ENCODE results near the gene IRX2. TPM values are rescaled to one million over a fixed set of nuclear protein-coding genes. Genes with fewer than 3 reads are reported as not detected.

IRX2 gene
- total and polyA plus RNA-seq, 2 donors (not counting 3 experiments of a cell fraction or from before 2014, with no cell fraction given) = not detected

GRCh38 chr5:2748861-2749513, 2.5 kb downstream of the IRX2 start:
- Histone ChIP-seq H3K27ac (ENCODE audit: insufficient read depth, low read depth, low read length) (no peak overlapping the region), H3K9ac (replicated peaks; ENCODE audit: extremely low read depth, insufficient read depth, low read length) (no peak overlapping the region), H3K4me3 (replicated peaks in 1 of 3; ENCODE audit: insufficient read depth in 1 of 3, low read depth in 1 of 3, low read length in 3 of 3) (no peak overlapping the region), H3K9me3 (replicated peaks; ENCODE audit: control insufficient read depth, insufficient read depth, low read length) (no peaks in the 10 kb centered on the region), H3K36me3 (ENCODE audit: control insufficient read depth in 2 of 2, extremely low read depth in 1 of 2, insufficient read depth in 2 of 2, low read length in 2 of 2) (no peaks in the 10 kb centered on the region), H2AFZ (ENCODE audit: low read depth, low read length) (no peak overlapping the region), H3K9me1 (replicated peaks; ENCODE audit: control insufficient read depth, extremely low read depth, insufficient read depth, low read length) (no peaks in the 10 kb centered on the region), H3K4me1 (ENCODE audit: control insufficient read depth, extremely low read depth, insufficient read depth, low read length) (no peaks in the 10 kb centered on the region), H3K4me2 (ENCODE audit: insufficient read depth, low read length) (no peak overlapping the region), H3K79me2 (ENCODE audit: control insufficient read depth, insufficient read depth, low read length) (no peaks in the 10 kb centered on the region), H3K27me3 (ENCODE audit: control insufficient read depth in 2 of 2, insufficient read depth in 2 of 2, low read length in 2 of 2) (peaks cover 43 to 71% of the 10 kb centered on the region in 2 experiments), H4K20me1 (replicated peaks; ENCODE audit: control insufficient read depth, extremely low read depth, insufficient read depth, low read length) (no peaks in the 10 kb centered on the region)
- no peak for FAIRE-seq
- intact Hi-C loops (cut with micrococcal nuclease) = loop anchor here (10.0 kb wide), 1 partner anchor 846 kb away; the partner anchor contains the start of gene IRX1
- TF ChIP-seq MAX (IDR thresholded peaks at IDR 0.05; ENCODE audit: insufficient read depth, insufficient read length) = no peak
- no peak for TF ChIP-seq JUN (IDR thresholded peaks at IDR 0.05; ENCODE audit: borderline replicate concordance, insufficient read depth, insufficient read length, low read depth)
- peak; percentile 54 for TF ChIP-seq EZH2 (IDR thresholded peaks at IDR 0.05; ENCODE audit: borderline replicate concordance, low read depth, low read length, severe bottlenecking)
- CTCF ChIA-PET = no interaction called here
- no peak for DNase-seq (ENCODE audit: low read depth, low spot score)
- POLR2A ChIA-PET = no interaction called here
- dilution Hi-C loops (cut with MboI; ENCODE audit: extremely low pct_ligation_motif_present, low sequenced_read_pairs) = no loop called here
- BruUV-seq (replicated peaks) = no TSS peak

- dilution Hi-C loops (cut with MboI; ENCODE audit: extremely low pct_ligation_motif_present, low sequenced_read_pairs) = no loop called here
- H3K4me2 ChIP-seq (ENCODE audit: insufficient read depth, low read length) = no peak overlapping the region
Measured at GRCh38 chr5:2748179-2748860, 3.2 kb downstream of the IRX2 start.

More at GRCh38 chr5:2748179-2748860, 3.2 kb downstream of the IRX2 start:
- Histone ChIP-seq H4K20me1 (replicated peaks; ENCODE audit: control insufficient read depth, extremely low read depth, insufficient read depth, low read length) (no peaks in the 10 kb centered on the region), H3K27me3 (ENCODE audit: control insufficient read depth in 2 of 2, insufficient read depth in 2 of 2, low read length in 2 of 2) (peaks cover 39 to 73% of the 10 kb centered on the region in 2 experiments), H3K9ac (replicated peaks; ENCODE audit: extremely low read depth, insufficient read depth, low read length) (no peak overlapping the region), H2AFZ (ENCODE audit: low read depth, low read length) (no peak overlapping the region), H3K9me1 (replicated peaks; ENCODE audit: control insufficient read depth, extremely low read depth, insufficient read depth, low read length) (no peaks in the 10 kb centered on the region), H3K27ac (ENCODE audit: insufficient read depth, low read depth, low read length) (no peak overlapping the region), H3K9me3 (replicated peaks; ENCODE audit: control insufficient read depth, insufficient read depth, low read length) (no peaks in the 10 kb centered on the region), H3K36me3 (ENCODE audit: control insufficient read depth in 2 of 2, extremely low read depth in 1 of 2, insufficient read depth in 2 of 2, low read length in 2 of 2) (no peaks in the 10 kb centered on the region), H3K4me3 (replicated peaks in 1 of 3; ENCODE audit: insufficient read depth in 1 of 3, low read depth in 1 of 3, low read length in 3 of 3) (no peak overlapping the region), H3K4me1 (ENCODE audit: control insufficient read depth, extremely low read depth, insufficient read depth, low read length) (no peaks in the 10 kb centered on the region), H3K79me2 (ENCODE audit: control insufficient read depth, insufficient read depth, low read length) (no peaks in the 10 kb centered on the region)
- BruUV-seq (replicated peaks) = no TSS peak
- intact Hi-C loops (cut with micrococcal nuclease) = loop anchor here (10.0 kb wide), 1 partner anchor 846 kb away; the partner anchor contains the start of gene IRX1
- FAIRE-seq (no peak), DNase-seq (ENCODE audit: low read depth, low spot score) (no peak)
- ChIA-PET CTCF (no interaction called here), POLR2A (no interaction called here)
- TF ChIP-seq POLR2AphosphoS5 (IDR thresholded peaks at IDR 0.05; ENCODE audit: insufficient read depth, low read depth, low read length) (no peak), CTCF (IDR thresholded peaks at IDR 0.05; ENCODE audit: extremely low read depth in 1 of 2, insufficient read depth in 1 of 2, low read depth in 1 of 2, low read length in 2 of 2) (no peak), EZH2 (IDR thresholded peaks at IDR 0.05; ENCODE audit: borderline replicate concordance, low read depth, low read length, severe bottlenecking) (peak; percentile 22), MAX (IDR thresholded peaks at IDR 0.05; ENCODE audit: insufficient read depth, insufficient read length) (no peak), MYC (IDR thresholded peaks at IDR 0.05; ENCODE audit: low read depth, low read length) (no peak), FOS (IDR thresholded peaks at IDR 0.05; ENCODE audit: borderline replicate concordance, insufficient read depth, low read length) (no peak), GATA2 (IDR thresholded peaks at IDR 0.05; ENCODE audit: insufficient read depth, insufficient read length, low read depth, low read length) (no peak)
